HG03342 (cell line): ENCODE measurements around the gene VPS54.
"Not testable (repeated sequence)": the region's sequence is repeated elsewhere in the genome, so short reads cannot be mapped to it uniquely, and the experiment has no call there.

Source experiments
- ATAC-seq: cut with Tn5 transposase; IDR thresholded peaks from one replicate; pipeline ENCODE4 v1.9.1; 2021; ENCODE audit warnings: mild to moderate bottlenecking, moderate library complexity; ENCODE audit not compliant: unreplicated experiment

Gene VPS54

DNA sequence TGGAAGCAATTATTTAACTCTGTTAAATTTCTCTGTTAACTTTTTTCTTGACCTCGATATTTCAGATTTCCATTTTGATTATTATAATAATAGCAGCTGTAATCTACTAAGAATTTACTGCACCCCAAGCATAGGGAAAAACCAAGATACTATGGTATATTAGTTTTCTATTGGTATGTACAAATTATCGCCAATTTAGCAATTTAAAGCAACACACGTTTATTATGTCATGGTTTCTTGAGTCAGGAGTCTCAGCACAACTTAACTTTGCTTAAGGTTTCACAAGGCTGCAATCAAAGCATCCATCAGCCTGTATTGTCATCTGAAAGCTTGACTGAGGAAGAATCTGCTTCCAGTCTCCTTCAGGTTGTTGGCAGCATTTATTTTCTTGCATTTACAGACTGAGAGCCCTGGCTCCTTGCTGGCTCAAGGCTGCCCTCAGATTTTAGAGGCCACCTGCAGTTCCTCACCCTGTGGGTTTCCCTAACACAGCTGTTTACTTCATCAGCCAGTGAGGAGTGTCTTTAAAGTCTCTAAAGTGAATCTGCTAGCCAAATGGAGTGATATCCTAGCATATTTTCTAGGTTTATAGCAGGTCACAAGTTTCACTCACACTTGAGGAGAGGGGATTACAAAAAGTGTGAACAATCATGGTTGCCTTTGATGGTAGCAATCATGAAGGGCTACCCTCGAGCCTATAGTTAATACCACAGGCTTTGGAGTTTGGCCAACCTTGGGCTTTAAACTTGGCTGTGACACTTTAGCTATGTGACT is 4.4 kb upstream of the VPS54 start:
- ATAC-seq = no peak

DNA sequence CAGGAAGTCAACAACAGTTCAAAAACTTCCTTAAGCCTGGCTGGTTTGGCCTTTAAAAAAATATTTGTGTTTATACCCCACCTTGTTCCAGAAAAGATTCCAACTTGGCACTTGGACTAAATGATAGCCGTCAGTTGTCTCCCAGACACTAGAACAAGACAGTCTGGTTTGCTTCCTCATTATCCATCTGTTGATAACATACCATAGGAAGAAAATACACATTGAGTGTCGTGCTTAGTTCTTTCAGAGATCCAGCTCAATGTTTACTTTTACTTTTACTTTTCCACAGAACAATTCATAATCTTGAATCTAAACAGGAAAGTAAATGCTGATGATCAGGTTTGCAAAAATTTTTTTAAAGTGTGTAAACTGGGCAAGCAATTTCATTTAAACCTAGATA is 2.4 kb upstream of the VPS54 start:
- no peak for ATAC-seq

GRCh38 chr2:64019975-64020528 is 824 bp upstream of the VPS54 start:
- ATAC-seq = no peak

- peak; percentile 49 for ATAC-seq
These were observed 536 bp downstream of the VPS54 start for GRCh38 chr2:64018701-64019082.

GRCh38 chr2:64017811-64018700 is 1.2 kb downstream of the VPS54 start:
- no peak for ATAC-seq

- no peak for ATAC-seq
These were observed 3.3 kb downstream of the VPS54 start for GRCh38 chr2:64015898-64016297.

DNA sequence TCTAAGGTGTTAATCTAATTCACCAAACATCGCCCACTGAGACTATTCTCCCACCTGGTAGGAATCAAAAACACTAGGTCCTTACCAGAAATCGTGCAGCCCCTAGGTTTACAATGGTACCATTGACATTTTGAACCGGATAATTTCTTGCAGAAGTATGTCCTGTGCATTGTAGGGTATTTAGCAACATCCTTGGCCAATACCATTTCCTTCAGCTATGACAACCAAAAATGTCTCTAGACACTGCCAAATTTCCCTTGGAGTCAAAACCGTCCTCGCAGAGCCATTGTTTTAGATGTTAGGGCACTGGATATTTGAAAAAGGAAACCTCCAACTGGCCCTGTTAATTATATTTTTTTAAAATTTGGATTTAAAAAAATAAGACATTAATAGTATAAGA is 3.8 kb downstream of the VPS54 start:
- ATAC-seq = no peak

DNA sequence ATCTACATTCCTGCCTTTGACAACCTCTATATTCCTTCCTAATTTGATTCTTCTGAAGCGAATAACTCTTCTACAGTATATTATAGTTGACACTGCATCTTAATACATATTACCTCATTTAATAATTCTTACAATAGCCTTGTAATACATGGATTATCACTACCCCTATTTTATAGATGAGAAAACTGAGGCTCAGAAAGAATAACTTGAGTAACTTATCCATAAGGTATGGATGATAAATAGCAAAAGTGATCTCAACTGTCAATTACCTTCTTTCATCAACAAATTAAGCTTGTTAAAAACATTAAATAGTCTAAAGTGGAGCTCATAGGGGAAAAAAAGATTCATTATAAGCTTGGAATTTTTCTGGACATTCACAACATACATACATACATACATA is 4.6 kb downstream of the VPS54 start:
- no peak for ATAC-seq

DNA sequence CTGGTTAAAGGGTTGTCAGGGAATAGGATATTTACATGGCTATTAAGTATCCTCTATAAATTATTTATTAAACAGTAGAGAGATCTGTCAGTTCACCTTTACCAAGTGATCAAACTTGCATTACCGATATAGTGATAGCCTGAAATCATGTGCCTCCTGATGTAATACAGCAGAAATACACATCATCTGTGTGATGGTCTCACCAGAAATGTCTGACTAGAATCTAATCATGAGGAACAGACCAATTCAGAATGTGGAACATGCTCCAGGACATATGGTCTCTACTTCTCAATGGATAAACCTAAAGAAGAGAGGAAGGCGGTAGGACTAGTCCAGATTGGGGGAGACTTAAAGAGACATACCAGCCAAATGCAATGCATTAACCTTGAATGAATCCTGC is 6.2 kb downstream of the VPS54 start:
- ATAC-seq = no peak

- ATAC-seq = no peak
These were observed 7.1 kb downstream of the VPS54 start for GRCh38 chr2:64012115-64012514.

- ATAC-seq = no peak
These were observed 10.7 kb downstream of the VPS54 start for GRCh38 chr2:64008434-64009009.

DNA sequence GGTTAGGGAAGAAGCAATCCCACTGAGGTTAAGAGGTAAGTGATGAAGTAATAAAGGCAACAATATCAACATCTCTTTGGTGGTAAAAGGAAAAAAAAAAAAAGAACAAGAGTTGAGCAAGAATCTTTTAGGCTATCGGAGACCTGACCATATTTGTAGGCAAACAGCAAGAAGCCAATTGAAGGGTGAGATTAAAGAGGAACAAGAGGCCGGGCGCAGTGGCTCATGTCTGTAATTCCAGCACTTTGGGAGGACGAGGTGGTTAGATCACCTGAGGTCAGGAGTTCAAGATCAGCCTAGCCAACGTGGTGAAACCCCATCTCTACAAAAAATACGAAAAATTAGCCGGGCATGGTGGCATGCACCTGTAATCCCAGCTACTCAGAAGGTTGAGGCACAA is 11.3 kb downstream of the VPS54 start:
- ATAC-seq = no peak

DNA sequence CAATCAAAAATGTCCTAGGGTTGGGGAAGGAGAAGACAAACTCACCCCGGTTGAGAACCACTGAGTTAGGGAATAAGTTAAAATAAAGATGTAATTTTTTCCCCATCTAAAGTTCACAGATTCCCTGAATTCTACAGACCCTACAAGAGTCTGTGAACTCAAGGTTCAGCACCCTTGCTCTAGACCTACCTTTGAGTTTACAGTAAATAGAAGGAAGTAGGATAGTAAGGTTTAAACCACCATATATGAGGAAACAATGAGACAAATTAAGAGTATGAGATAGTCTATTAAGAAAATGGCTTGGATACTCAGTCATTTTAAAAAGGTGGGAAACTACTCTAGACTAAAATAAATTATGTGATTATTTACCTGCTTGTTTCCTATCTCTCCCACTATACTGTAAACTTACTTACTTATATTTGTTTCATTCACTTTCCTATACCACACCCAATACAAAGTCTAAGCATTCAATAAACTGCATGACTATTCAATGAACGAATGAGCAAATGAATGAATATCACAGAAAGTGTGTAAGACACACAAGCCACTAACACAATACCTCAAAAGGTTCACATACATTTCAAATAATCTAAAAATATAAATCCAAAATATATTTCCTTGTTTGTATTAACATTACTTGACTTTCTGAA is 13.4 kb downstream of the VPS54 start:
- ATAC-seq = no peak

GRCh38 chr2:64003239-64003638 is 16.0 kb downstream of the VPS54 start:
- no peak for ATAC-seq

DNA sequence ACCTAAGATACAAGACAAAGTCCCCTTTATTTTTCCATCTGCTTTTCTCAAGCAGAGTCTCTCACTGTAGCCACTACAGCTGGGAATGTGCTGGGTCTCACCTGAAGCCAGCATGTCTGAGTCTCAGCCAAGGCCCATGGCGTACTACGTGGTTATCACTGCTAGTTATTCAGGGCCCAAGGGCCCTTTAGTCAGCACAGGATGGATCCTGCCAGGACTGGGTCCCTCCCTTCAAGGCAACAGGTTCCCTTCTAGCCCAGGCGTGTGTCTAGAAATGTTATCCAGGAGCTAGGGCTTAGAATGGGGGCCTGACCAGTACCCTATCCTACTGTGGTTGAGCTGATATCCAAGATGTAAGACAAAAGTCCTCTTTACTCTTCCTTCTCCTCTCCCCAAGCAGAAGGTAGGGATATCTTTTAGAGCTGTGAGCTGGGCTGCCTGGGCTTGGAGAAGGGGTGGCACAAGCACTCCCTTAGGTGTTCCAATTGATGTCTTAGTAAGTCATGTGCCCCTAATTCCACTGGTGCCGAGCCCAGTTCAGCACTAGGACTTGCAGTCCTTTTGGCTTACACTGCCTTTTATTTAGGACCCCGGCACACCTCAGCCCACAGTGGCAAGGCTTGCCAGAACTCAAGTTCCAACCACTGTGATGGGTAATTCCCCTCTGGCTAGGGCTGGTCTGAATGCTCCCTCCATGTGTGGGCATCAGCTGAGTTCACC is 17.7 kb downstream of the VPS54 start:
- no peak for ATAC-seq

- ATAC-seq = no peak
These were observed 18.4 kb downstream of the VPS54 start for GRCh38 chr2:64000630-64001381.

DNA sequence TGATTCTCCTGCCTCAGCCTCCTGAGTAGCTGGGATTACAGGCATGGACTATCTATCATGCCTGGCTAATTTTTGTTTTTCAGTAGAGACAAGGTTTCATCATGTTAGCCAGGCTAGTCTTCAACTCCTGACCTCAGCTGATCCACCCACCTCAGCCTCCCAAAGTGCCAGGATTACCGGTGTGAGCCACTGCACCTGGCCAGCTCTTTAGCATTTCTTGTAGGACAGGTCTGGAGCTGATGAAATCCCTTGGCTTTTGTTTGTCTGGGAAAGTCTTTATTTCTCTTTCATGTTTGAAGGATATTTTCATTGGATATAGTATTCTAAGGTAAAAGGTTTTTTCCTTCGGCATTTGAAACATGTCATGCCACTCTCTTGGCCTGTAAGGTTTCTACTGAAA is 20.2 kb downstream of the VPS54 start:
- ATAC-seq = no peak

GRCh38 chr2:63996582-63997198 is 22.5 kb downstream of the VPS54 start:
- not testable (repeated sequence) for ATAC-seq
